ENCODE data around the gene SLC9A3. TPM values are rescaled to one million over a fixed set of nuclear protein-coding genes. Genes with fewer than 3 reads are reported as not detected.

SLC9A3 gene
- total and polyA plus RNA-seq, 2 of the 13 experiments (the other 11 are each of a cell fraction or from before 2014, with no cell fraction given): 1.5 to 1.8 TPM

- no peak for TF ChIP-seq SYNCRIP (IDR thresholded peaks at IDR 0.05; ENCODE audit: insufficient read depth, low read depth, low read length)
- TF ChIP-seq, protein P1, sequence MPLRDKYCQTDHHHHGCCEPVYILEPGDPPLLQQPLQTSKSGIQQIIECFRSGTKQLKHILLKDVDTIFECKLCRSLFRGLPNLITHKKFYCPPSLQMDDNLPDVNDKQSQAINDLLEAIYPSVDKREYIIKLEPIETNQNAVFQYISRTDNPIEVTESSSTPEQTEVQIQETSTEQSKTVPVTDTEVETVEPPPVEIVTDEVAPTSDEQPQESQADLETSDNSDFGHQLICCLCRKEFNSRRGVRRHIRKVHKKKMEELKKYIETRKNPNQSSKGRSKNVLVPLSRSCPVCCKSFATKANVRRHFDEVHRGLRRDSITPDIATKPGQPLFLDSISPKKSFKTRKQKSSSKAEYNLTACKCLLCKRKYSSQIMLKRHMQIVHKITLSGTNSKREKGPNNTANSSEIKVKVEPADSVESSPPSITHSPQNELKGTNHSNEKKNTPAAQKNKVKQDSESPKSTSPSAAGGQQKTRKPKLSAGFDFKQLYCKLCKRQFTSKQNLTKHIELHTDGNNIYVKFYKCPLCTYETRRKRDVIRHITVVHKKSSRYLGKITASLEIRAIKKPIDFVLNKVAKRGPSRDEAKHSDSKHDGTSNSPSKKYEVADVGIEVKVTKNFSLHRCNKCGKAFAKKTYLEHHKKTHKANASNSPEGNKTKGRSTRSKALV (CRISPR knock-in tag; IDR thresholded peaks at IDR 0.05): peak; percentile 97
- TF ChIP-seq ZNF501 (CRISPR knock-in tag; IDR thresholded peaks at IDR 0.05): peak; percentile 44; the same call in 1 of the 2 replicates
These were observed 50.6 kb downstream of the SLC9A3 start (continued) for GRCh38 chr5:473551-474192.

DNA sequence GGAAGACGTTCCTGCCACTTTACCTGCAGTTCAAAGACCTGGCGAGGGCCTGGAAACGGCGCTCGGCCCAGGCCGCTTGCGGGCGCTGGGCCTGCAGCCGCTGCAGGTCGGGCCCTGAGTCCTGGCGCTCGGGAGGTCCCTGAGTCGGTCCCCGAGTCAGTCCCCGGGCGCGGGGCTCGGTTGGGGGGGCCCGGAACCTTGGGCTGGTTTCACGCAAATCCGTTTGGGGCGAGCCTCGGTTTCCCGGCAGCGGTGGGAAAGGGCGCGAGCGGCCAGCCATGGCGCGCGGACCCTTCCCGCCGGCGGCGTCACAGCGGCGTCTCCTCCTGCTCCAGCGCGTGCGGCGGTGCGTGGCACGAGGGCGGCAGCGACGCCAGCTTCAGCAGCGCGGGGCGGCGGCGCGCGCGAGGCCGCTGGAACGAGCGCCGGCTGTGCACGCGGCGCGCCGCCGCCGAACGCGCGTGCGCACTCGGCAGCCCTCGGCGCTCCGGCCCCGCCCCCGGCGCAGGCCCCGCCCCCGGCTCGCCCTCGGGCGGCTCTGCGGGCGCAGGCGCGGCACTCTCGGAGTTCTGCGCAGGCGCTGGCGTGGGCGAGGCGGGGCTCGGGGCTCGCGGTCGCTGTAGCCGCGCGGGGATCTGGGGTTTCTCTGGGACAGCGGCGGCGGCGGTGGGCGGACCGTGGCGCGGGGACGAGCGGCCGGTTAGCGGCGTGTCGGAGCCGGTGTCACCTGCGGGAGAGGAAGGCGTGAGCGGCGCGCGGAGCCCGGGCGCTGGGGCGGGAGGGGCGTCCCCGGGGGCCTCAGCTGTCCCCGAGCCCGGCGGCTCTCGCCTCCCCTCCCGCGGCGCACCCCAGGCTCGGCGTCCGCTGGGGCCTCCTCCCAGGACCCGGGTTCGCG, 51.3 kb downstream of the SLC9A3 start:
- POLR2A ChIA-PET: interaction anchor here (2.6 kb wide), 1 partner anchor 26 kb away, joined by 14 read pairs; no protein-coding TSS in a partner anchor
- peaks cover 32% of the 10 kb centered on the region for H3K4me1 ChIP-seq (ENCODE audit: insufficient read depth, low read length)
- no TSS peak for BruUV-seq (replicated peaks)
- no peak for FAIRE-seq
- peaks cover 0 to 4% of the 10 kb centered on the region in 2 experiments; a peak in 2 of 5 replicates for H3K36me3 ChIP-seq (replicated peaks in 1 of 2; ENCODE audit: control insufficient read depth in 1 of 2, insufficient read depth in 2 of 2, low read length in 2 of 2)
- H3K4me2 ChIP-seq (ENCODE audit: low read depth, low read length): peak overlapping the region; percentile 90
- in situ Hi-C loops (cut with HindIII; ENCODE audit: extremely low pct_ligation_motif_present, low pct_unique_long_range_greater_than_20kb) (no loop called here), intact Hi-C loops (cut with micrococcal nuclease; ENCODE audit: unreplicated experiment) (loop anchor here (2.0 kb wide), 1 partner anchor 140 kb away; the partner anchor contains the start of gene CEP72)
- peak overlapping the region; percentile 79 to 89 (median 89) for H3K4me3 ChIP-seq (replicated peaks in 1 of 3; ENCODE audit: insufficient read depth in 1 of 3, low read depth in 2 of 3, low read length in 3 of 3)
- peak overlapping the region; percentile 87 for H3K9ac ChIP-seq (ENCODE audit: insufficient read depth, low read depth, low read length)
- peak; percentile 52 for DNase-seq (ENCODE audit: low spot score)
- peak overlapping the region; percentile 72 for H3K27ac ChIP-seq (ENCODE audit: extremely low read length, insufficient read depth, low read length)
- peak; percentile 58 for ATAC-seq
- no CpG with 5 or more reads among the region's 137 CpGs for WGBS (ENCODE audit: low lambda C conversion rate)
- no peaks in the 10 kb centered on the region for H3K9me3 ChIP-seq (ENCODE audit: low read length)
- H3K79me2 ChIP-seq (ENCODE audit: insufficient read depth, low read length): peaks cover 3% of the 10 kb centered on the region
- peaks cover 4% of the 10 kb centered on the region; the same call in 1 of the 2 replicates for H4K20me1 ChIP-seq (ENCODE audit: insufficient read depth, low read length)
- peaks cover 8 to 32% of the 10 kb centered on the region in 2 experiments for H3K27me3 ChIP-seq (ENCODE audit: control insufficient read depth in 1 of 2, insufficient read depth in 2 of 2, low read length in 2 of 2)
- CTCF ChIA-PET (ENCODE audit: low intra/inter-chr PET ratio, low total read pairs): no interaction called here
- H2AFZ ChIP-seq (ENCODE audit: low read length): no peak overlapping the region
- TF ChIP-seq, protein P2, sequence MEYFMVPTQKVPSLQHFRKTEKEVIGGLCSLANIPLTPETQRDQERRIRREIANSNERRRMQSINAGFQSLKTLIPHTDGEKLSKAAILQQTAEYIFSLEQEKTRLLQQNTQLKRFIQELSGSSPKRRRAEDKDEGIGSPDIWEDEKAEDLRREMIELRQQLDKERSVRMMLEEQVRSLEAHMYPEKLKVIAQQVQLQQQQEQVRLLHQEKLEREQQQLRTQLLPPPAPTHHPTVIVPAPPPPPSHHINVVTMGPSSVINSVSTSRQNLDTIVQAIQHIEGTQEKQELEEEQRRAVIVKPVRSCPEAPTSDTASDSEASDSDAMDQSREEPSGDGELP (IDR thresholded peaks at IDR 0.05; ENCODE audit: borderline replicate concordance, low read depth): no peak
- TF ChIP-seq NFYC (CRISPR knock-in tag; IDR thresholded peaks at IDR 0.05): peak; percentile 50; the same call in 1 of the 2 replicates
- TF ChIP-seq MED13 (CRISPR knock-in tag; IDR thresholded peaks at IDR 0.05): peak; percentile 67
- no peak for TF ChIP-seq MIER2 (CRISPR knock-in tag; IDR thresholded peaks at IDR 0.05)
- peak; percentile 98 for TF ChIP-seq KDM5B (CRISPR knock-in tag; IDR thresholded peaks at IDR 0.05; ENCODE audit: borderline replicate concordance)
- TF ChIP-seq, protein P3, sequence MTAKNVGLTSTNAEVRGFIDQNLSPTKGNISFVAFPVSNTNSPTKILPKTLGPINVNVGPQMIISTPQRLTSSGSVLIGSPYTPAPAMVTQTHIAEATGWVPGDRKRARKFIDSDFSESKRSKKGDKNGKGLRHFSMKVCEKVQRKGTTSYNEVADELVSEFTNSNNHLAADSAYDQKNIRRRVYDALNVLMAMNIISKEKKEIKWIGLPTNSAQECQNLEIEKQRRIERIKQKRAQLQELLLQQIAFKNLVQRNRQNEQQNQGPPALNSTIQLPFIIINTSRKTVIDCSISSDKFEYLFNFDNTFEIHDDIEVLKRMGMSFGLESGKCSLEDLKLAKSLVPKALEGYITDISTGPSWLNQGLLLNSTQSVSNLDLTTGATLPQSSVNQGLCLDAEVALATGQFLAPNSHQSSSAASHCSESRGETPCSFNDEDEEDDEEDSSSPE (CRISPR knock-in tag; IDR thresholded peaks at IDR 0.05): peak; percentile 94
- peak; percentile 97 for TF ChIP-seq ZNF33B (CRISPR knock-in tag; IDR thresholded peaks at IDR 0.05)
- TF ChIP-seq SETDB1 (CRISPR knock-in tag; IDR thresholded peaks at IDR 0.05; ENCODE audit: borderline replicate concordance): no peak
- TF ChIP-seq ZFYVE20 (CRISPR knock-in tag; IDR thresholded peaks at IDR 0.05; ENCODE audit: borderline replicate concordance, low read depth): peak; percentile 98
- TF ChIP-seq ATAD3A (CRISPR knock-in tag; IDR thresholded peaks at IDR 0.05): no peak
- peak; percentile 87; the same call in 1 of the 2 replicates for TF ChIP-seq STAT5B (CRISPR knock-in tag; IDR thresholded peaks at IDR 0.05)
- TF ChIP-seq E2F1 (CRISPR knock-in tag; IDR thresholded peaks at IDR 0.05): peak; percentile 85

All from HepG2 (cell line).